Uterus (tissue), 2 donors: ENCODE data around the gene SLC38A7.

Experiments used
- POLR2A ChIP-seq, 2 donors: fragments of 450-650 bp; IDR thresholded peaks; one replicate each; pipeline ENCODE4 v1.6.1; 2016; ENCODE audit warnings: antibody characterized with exemption in 2 of 2, mild to moderate bottlenecking in 1 of 2, moderate library complexity in 1 of 2
- TF ChIP-seq, protein P1 (sequence below), 4 experiments: fragments of 200-600 bp in 2 of 4; fragments of 450-650 bp in 2 of 4; sonication (generic) in 2 of 4; IDR thresholded peaks; one replicate each; pipeline ENCODE4 v1.5.1; 2016 to 2019; ENCODE audit warnings: antibody characterized with exemption in 4 of 4, mild to moderate bottlenecking in 2 of 4, moderate library complexity in 1 of 4

DNA sequence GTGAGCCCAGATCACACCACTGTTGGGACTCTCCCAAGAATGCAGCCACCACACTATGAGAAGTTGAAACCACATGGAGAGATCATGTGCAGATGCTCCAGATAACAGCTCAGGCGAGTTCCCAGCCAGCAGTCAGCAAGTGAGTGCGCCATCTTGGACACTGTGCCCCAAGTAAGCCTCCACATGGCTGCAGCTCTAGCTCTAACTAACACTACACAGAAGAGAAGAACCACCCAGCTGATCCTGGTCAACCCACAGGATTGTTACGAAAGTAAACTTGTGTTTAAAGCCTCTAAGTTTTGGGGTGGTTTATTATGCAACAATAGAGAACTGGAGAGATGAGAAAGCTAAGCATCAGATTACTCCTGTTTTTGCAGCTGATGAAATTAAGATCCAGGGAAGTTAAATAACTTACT is 25.8 kb downstream of the SLC38A7 start:
- TF ChIP-seq POLR2A (IDR thresholded peaks at IDR 0.05): no peak
- TF ChIP-seq, protein P1, sequence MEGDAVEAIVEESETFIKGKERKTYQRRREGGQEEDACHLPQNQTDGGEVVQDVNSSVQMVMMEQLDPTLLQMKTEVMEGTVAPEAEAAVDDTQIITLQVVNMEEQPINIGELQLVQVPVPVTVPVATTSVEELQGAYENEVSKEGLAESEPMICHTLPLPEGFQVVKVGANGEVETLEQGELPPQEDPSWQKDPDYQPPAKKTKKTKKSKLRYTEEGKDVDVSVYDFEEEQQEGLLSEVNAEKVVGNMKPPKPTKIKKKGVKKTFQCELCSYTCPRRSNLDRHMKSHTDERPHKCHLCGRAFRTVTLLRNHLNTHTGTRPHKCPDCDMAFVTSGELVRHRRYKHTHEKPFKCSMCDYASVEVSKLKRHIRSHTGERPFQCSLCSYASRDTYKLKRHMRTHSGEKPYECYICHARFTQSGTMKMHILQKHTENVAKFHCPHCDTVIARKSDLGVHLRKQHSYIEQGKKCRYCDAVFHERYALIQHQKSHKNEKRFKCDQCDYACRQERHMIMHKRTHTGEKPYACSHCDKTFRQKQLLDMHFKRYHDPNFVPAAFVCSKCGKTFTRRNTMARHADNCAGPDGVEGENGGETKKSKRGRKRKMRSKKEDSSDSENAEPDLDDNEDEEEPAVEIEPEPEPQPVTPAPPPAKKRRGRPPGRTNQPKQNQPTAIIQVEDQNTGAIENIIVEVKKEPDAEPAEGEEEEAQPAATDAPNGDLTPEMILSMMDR (IDR thresholded peaks at IDR 0.05): no peak
